ENCODE results near the gene GALNT8.

The GALNT8 gene

DNA sequence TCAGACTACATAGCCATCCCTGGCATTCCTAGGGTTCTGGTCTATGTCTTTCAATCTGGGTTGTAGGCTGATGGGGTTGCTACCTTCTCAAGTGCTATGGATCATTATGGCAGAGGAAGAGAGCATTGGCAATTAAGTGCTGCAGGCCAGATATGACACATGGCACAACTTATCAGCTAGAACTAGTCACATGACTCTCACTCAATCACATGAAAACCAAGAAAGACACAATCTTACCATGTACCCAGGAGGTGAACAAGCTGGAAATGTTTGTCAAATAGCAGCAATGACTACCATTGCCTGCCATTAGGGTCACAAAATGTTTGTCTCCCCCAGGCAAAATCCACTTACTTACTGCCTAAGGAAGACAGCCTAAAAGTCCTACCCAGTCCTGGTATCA, 80.4 kb downstream of the GALNT8 start:
- no peak for DNase-seq

DNA sequence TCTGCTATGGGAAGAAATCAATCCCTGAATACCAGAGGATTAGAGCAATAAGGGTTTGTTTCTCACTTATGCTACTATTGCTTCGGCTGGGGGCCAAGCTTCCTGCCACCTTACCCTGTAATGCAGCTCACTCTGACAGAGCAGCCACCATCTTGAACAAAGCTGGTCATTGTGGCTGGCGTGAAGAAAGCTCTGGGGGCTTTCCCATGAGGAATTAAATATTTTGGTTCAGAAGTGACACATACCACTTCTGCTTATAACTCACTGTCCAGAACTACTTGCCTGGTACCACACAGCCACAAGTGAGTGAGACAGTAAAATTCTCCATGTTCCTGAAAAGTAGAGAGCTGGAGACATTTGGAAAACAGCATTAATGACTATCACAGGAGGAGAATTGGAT, 82.6 kb downstream of the GALNT8 start:
- DNase-seq = no peak

DNA sequence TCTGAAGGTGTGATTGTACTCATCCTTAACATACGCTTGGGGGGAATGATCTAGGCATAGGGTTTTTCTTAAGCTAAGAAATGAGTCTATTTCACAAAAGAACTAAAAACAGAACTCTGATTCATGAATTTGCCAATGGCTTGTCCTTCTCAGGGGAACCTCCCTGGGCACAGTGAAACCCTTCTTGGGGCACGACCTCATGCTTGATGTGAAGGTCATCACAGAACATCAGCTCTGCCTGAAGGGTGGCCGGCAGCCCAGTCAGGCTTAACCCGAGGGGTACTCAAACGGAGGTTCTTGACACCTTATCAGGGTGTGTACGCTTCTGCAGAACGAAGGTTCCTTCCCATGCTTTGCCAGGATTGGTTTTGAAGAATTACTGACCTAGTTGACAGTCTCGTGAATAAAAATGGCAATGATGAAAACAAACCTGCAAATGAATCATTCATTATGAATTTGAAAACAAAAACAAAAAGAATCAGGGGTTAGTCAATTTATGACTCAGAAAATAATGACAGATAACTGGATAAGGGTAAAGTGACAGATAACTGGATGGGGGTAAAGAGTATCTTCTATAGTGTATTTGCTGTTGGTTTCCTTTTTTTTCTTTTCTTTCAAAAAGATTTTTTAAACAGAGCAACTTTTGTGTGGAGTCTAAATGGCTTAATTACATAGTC, 86.4 kb downstream of the GALNT8 start:
- DNase-seq = no peak

DNA sequence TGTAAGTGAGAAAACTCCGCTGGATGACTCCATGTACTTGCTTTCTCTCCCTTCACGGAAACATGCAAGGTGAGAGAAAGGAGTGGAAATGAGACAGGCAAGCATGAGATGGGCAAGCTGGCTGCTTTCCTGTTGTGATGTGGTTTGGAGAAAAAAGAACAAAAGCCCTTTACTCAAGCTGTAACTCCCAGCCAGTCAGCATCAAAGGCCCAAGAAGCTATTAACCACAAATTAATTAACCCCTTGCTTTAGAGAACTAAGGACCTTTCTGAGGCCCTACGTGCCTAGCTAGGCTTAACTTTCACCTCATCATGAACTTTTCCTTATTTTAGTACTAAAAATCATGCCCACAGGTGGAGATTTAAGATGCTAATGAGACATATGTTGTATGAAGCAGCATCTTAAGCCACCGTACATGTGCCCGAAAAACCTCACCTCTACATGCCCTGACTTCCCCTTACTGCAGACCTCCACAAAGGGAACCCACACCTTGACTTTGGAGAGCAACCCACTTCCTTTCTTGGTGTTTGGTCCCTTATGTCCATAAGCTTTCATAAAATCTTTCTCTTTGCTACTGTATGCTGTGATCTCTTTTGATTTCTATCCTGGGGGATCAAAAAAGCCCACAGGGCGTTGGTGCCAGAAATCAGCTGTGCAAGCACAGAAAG, 87.0 kb downstream of the GALNT8 start:
- DNase-seq = no peak

DNA sequence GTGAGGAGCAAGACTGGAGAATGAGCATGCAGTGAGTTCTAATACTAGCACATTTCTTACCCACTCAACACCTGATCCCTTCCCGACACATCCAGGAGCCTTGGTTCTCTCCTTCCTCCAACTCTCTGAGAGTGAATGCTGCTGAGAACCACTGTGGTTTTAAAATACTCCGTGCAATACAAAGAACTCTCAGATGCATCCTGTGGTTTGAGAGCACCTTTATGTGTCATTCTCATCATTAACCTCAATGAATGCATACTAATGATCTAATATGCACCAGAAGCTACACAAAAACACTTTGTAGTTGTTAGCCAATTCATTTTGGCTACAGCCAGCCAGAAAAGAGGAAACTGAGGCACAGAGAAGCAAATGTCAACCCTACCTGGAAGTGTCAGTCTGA, 87.6 kb downstream of the GALNT8 start:
- DNase-seq = no peak

DNA sequence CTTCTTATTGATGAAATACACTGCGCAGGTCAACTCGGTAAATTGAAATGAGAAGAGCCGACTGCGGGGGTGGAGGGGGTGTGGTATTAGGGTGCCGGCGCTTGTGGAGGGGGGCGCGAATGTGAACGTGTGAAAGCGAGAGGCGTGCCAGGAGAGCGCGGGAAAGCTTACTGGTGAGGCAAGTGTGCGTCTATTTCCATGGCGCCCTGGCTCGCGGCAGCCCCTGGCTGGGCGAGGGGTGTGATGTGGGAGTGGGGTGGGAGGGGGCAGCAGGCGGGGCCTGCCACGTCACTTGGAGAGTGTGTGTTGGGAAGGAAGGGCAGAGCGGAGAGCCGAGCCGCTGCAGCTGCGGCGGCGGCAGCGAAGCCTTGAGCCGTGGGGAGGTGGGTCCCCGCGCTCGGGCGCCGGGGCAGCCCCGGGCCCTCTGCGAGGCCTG, 88.8 kb downstream of the GALNT8 start:
- DNase-seq = peak; percentile 72

DNA sequence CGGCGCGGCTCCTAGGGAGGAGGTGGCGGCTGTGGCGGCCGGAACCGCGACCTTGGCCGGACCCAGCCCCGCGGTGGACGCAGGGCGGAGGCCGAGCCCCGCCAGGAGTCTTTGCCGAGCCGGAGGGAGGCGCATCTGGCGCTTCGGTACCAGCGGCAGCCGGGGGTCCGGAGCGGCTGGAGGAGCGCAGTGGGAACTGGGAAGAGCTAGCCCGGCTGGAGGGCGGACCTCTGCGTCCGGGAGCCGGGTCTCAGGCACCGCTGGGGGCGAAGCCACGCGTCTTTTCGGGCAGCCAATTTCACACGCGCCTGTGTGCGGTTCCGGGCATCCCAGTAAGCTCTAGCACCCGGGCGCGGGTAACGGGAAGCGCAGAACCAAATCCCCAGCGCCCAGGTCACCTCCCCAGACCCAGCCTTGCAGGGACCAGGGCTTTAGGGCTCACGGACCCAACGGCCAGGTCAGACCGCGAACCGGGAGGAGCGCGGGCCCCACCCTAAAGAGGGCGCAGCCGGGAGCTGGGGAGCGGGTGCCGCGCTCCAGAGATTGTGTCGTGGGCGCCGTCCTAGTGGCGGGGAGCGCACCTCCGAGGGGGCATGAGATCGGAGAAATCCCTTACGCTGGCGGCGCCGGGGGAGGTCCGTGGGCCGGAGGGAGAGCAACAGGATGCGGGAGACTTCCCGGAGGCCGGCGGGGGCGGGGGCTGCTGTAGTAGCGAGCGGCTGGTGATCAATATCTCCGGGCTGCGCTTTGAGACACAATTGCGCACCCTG, 89.4 kb downstream of the GALNT8 start:
- DNase-seq = no peak

DNA sequence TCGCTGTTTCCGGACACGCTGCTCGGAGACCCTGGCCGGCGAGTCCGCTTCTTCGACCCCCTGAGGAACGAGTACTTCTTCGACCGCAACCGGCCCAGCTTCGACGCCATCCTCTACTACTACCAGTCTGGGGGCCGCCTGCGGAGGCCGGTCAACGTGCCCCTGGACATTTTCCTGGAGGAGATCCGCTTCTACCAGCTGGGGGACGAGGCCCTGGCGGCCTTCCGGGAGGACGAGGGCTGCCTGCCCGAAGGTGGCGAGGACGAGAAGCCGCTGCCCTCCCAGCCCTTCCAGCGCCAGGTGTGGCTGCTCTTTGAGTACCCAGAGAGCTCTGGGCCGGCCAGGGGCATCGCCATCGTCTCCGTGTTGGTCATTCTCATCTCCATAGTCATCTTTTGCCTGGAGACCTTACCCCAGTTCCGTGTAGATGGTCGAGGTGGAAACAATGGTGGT, 90.0 kb downstream of the GALNT8 start:
- DNase-seq = no peak

DNA sequence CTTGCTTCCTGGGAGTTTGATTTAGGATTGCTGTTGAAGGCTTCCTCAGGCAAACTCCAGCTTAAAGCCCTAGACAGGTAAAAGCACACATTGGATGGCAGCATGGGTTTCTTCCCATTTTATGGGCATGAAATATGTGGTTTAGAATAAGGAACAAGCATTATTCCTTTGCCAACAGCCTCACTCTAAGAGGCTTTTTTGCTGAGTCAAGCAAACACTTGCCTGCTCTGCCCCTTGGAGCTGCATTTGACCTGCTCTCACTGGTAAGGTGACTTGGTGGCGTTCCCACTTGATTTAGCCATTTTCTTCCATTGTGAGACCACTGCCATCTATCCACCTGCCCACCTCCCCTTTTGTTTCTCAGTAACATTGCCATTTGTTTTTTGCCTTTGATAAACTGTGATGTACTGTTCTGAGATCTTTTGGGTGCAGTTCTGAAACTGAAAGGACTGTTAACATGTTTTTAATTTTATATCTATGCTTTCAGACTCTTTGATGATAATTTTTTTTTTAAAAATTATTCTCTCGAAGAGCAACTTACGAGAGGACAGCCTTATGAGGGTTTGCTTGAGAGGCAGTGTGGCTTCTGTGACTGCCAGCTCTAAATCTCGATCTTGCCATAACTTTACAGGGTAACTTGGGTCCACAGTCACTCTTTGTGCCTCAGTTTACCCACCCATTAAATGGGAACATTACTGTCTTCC, 92.6 kb downstream of the GALNT8 start:
- no peak for DNase-seq

DNA sequence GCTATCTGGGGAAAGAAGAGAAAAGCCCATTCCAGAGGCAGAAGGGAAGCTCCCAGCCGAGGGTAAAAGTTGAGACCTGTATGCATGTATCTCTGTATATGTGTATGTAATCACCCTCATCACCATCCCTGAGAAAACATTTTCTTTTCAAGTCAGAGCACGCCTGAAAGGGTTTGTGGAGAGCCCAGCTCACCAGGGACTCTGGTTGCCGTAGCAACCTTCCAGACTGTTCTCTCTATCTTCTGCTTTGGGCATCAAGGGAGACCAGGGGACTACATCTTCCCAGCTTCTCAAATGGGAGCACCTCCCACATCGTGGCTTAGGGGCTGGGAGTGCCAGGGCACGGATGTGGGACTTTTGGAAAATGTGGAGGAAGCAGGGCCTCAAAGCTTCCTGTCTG, 93.5 kb downstream of the GALNT8 start:
- peak; percentile 3 for DNase-seq

DNA sequence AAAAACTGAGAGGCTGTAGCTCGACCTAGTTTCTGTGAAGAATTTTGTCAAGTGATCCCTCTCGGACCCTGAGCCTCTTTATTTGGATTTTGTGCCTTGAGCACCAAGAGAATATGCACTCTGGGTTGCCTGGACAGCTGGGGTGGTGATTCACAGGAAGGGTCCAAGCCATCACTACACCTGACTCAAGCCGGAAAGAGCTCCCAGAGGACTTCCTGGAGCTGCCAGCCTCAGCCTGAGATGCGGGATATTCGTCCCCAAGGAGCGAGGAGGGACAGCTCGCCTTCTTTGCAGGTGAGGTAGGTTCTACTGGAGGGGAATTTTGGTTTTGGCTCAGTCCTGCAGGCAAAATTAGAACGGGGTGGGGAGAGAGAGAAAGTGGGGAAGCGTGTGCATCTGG, 94.3 kb downstream of the GALNT8 start:
- no peak for DNase-seq

DNA sequence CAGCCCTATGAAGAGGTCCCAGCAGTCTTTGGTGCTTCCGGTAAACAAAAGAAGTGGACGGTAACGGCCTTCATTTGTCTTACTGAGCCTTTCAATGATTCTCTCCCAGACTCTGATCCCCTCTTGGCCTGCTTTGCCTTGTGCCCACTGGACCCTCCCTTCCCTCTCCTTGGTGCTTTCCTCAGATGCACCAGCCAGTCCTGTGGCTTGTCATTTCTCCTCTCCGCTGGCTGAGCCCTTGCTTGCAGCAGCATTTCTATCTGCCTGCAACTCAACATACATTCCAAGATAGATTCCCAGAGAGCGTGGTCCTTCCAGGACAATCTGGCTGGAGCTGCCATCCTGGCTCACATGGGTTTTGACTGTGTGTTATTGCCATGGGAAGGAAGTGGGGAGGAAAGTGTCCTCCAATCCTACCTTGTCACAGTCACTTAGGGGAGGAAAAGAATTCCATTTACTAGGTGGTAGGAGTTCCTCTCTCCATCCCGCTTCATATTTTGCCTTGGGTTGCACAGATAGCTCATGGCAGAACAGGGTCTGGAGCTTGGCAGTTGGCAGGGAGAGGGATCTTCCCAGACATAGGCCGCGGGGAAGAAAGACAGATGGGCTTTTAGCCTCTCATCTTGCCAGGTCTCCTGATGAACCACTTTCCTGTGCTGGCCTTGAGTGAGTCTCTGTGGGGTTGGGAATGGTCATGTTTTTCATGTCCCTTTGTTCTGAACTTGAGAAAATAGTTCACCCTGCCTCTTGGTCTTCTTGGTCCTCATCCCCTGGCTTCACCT, 96.7 kb downstream of the GALNT8 start:
- DNase-seq = peak; percentile 21

DNA sequence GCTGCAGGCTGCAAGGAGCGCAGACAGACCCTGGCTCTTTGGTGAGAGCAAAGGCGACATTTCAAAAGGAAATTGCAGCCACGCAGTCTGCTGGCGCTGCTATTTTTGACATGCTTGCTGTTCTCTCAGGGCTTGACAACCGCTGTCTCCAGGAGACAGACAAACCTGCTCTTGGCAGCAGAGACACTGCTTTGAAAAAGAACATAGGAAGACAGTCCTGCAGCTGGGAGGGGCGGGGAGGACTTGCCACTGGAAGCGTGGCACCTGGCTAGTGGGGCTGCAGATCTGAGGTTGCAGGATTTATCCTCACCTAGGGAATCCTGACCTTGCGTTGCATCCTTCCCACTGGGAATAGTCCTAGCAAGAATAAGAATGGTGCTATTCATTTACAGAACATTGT, 97.7 kb downstream of the GALNT8 start:
- peak; percentile 57 for DNase-seq

DNA sequence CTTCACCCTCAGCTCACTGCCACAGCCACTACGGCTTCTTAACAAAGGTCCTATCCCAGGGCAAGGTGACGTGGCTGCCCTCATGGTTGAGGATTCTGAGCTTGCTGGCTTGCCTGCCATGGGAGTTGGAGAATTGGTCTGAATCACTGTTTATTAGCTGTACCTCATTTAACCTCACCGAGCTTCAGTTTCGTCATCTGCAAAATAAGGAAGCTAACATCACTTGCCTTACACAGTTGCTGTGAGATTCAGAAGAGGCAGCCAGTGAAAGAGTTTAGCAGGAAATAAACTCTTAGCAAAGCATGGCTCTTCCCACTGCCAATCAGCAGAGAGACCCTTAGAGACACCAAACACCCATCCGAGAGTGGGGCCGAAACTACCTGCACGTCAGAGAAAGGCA, 99.5 kb downstream of the GALNT8 start:
- DNase-seq = no peak

DNA sequence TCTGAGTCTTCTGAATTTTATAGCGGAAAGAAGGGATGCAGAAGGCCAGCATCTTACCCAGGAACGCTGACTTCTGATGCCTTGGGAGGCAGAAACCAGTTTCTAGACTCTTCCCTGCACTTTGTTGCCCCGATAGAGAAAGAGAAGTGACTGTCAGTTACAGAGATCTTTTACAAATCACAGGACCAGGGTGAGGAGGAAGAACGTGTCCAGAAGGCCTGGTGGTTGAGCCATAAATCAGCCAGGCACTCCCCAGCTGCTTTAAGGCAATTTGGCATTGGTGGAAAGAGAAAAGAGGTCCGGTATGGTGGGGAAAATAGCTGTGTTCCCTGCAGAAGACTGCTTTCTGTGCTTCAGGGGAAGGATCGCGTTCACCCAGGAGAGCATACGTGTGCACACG, 100.8 kb downstream of the GALNT8 start:
- DNase-seq = no peak

Data from NCI-H1092 treated with DMSO at 0.1 percent for 48 hours (cell line).